Endodermal cell (in vitro differentiated cells): ENCODE measurements around the gene WDR6. TPM values are rescaled to one million over a fixed set of nuclear protein-coding genes. Genes with fewer than 3 reads are reported as not detected.

Experiments
- DNase-seq: peaks from one replicate; pipeline ENCODE4 v3.0.0-alpha.2; 2017
- H3K27ac ChIP-seq: 2 replicates; pipeline ENCODE4 v1.5.1; 2013; ENCODE audit warnings: mild to moderate bottlenecking, low read depth, low read length, moderate library complexity
- H3K27me3 ChIP-seq: 2 replicates; pipeline ENCODE4 v1.6.1; 2013; ENCODE audit warnings: mild to moderate bottlenecking, low read length, moderate library complexity; ENCODE audit not compliant: insufficient read depth, control insufficient read depth, poor library complexity, severe bottlenecking
- H3K36me3 ChIP-seq: 2 replicates; pipeline ENCODE4 v1.7.0; 2013; ENCODE audit warnings: mild to moderate bottlenecking, low read length, moderate library complexity; ENCODE audit not compliant: control insufficient read depth, insufficient read depth
- H3K4me1 ChIP-seq: one replicate; pipeline ENCODE4 v1.7.0; 2013; ENCODE audit warnings: low read length; ENCODE audit not compliant: control insufficient read depth, insufficient read depth
- H3K4me3 ChIP-seq: 2 replicates; pipeline ENCODE4 v1.5.1; 2013; ENCODE audit warnings: mild to moderate bottlenecking, low read length, moderate library complexity
- H3K9ac ChIP-seq: 2 replicates; pipeline ENCODE4 v1.6.1; 2013; ENCODE audit warnings: mild to moderate bottlenecking, low read length, moderate library complexity; ENCODE audit not compliant: poor library complexity, severe bottlenecking; ENCODE audit errors: extremely low read depth
- H3K9me3 ChIP-seq: 2 replicates; pipeline ENCODE4 v1.6.1; 2013; ENCODE audit warnings: mild to moderate bottlenecking, low read length, moderate library complexity; ENCODE audit not compliant: control insufficient read depth
- H3K27ac Mint-ChIP-seq: 2 replicates; pipeline ENCODE4 v1.8.0; 2020; ENCODE audit warnings: mixed read lengths
- H3K27me3 Mint-ChIP-seq: 2 replicates; pipeline ENCODE4 v1.8.0; 2021; ENCODE audit warnings: mild to moderate bottlenecking, mixed read lengths; ENCODE audit not compliant: insufficient read depth
- H3K36me3 Mint-ChIP-seq: 2 replicates; pipeline ENCODE4 v1.8.0; 2020; ENCODE audit warnings: low read depth, mixed read lengths
- H3K4me1 Mint-ChIP-seq: 2 replicates; pipeline ENCODE4 v1.8.0; 2020; ENCODE audit warnings: mixed read lengths
- H3K4me3 Mint-ChIP-seq: 2 replicates; pipeline ENCODE4 v1.8.0; 2020; ENCODE audit warnings: mild to moderate bottlenecking, moderate library complexity, mixed read lengths
- H3K9me3 Mint-ChIP-seq: 2 replicates; pipeline ENCODE4 v1.8.0; 2020; ENCODE audit warnings: mild to moderate bottlenecking, mixed read lengths
- CTCF ChIP-seq: fragments of 200-600 bp; sonication (generic); conservative IDR thresholded peaks from 2 replicates; pipeline ENCODE4 v1.5.0; 2021; ENCODE audit warnings: antibody characterized with exemption, mild to moderate bottlenecking
- WGBS, 2 experiments: methylation state at CpG; one replicate each; pipeline versions ENCODE4 v1.1.5 to v1.1.7; 2013; ENCODE audit warnings: missing lambda C conversion rate in 2 of 2, mixed read lengths in 1 of 2; ENCODE audit not compliant: insufficient coverage in 1 of 2, insufficient read length in 1 of 2; 5-methylcytosine and 5-hydroxymethylcytosine counted together
- total RNA-seq, 2 donors: library from RNA; stranded (reverse); fragmentation: NEBNext Ultra II Directional in 1 of 2; extraction: Animal tissue kit (Norgen Biotek cat#: 25700) in 1 of 2; gene quantifications; 2 replicates in 1 of 2; 3 replicates in 1 of 2; pipeline ENCODE4 v1.2.1, GENCODE V29; 2021

Gene WDR6
- total RNA-seq, 2 donors from 2014 or later, result 106 to 166 TPM

GRCh38 chr3:49024449-49024848 lies 17.3 kb downstream of the WDR6 start:
- no peak overlapping the region for H3K27ac ChIP-seq
- TF ChIP-seq CTCF, result no peak
- 93 to 97% methylated on average over 3 to 5 of the region's 5 CpGs for WGBS, 2 experiments
- DNase-seq, result no peak
- Mint-ChIP-seq H3K4me3 (no peak overlapping the region), H3K36me3 (peaks cover 51% of the 10 kb centered on the region), H3K27me3 (no peaks in the 10 kb centered on the region), H3K4me1 (peaks cover 19% of the 10 kb centered on the region), H3K9me3 (no peaks in the 10 kb centered on the region), H3K27ac (no peak overlapping the region)
- H3K9ac ChIP-seq, result no peak overlapping the region
- no peaks in the 10 kb centered on the region for H3K27me3 ChIP-seq
- H3K9me3 ChIP-seq, result no peaks in the 10 kb centered on the region
- peaks cover 6% of the 10 kb centered on the region for H3K4me1 ChIP-seq
- peaks cover 54% of the 10 kb centered on the region for H3K36me3 ChIP-seq
- H3K4me3 ChIP-seq, result no peak overlapping the region

GRCh38 chr3:49025005-49025792 lies 18.0 kb downstream of the WDR6 start:
- Histone ChIP-seq H3K27ac (no peak overlapping the region), H3K27me3 (no peaks in the 10 kb centered on the region), H3K36me3 (peaks cover 61% of the 10 kb centered on the region), H3K9me3 (no peaks in the 10 kb centered on the region), H3K4me1 (peaks cover 6% of the 10 kb centered on the region), H3K9ac (no peak overlapping the region), H3K4me3 (no peak overlapping the region)
- H3K27me3 Mint-ChIP-seq, result no peaks in the 10 kb centered on the region
- H3K36me3 Mint-ChIP-seq, result peaks cover 54% of the 10 kb centered on the region
- H3K4me3 Mint-ChIP-seq, result no peak overlapping the region
- WGBS, 2 experiments, result 96 to 97% methylated on average over 11 to 13 of the region's 13 CpGs
- H3K9me3 Mint-ChIP-seq, result no peaks in the 10 kb centered on the region
- DNase-seq, result no peak
- H3K27ac Mint-ChIP-seq, result no peak overlapping the region
- TF ChIP-seq CTCF, result no peak
- H3K4me1 Mint-ChIP-seq, result peaks cover 20% of the 10 kb centered on the region

- Histone ChIP-seq H3K4me3 (no peak overlapping the region), H3K27ac (no peak overlapping the region), H3K36me3 (peaks cover 66% of the 10 kb centered on the region), H3K27me3 (no peaks in the 10 kb centered on the region), H3K9me3 (no peaks in the 10 kb centered on the region), H3K9ac (no peak overlapping the region), H3K4me1 (peaks cover 6% of the 10 kb centered on the region)
- no peak for DNase-seq
- no peak overlapping the region for H3K27ac Mint-ChIP-seq
- peaks cover 58% of the 10 kb centered on the region for H3K36me3 Mint-ChIP-seq
- no peak for TF ChIP-seq CTCF
- WGBS, 2 experiments, result 96 to 100% methylated on average over 1 to 8 of the region's 8 CpGs
- no peaks in the 10 kb centered on the region for H3K27me3 Mint-ChIP-seq
- no peaks in the 10 kb centered on the region for H3K9me3 Mint-ChIP-seq
- no peak overlapping the region for H3K4me3 Mint-ChIP-seq
- peaks cover 20% of the 10 kb centered on the region for H3K4me1 Mint-ChIP-seq
Measured at GRCh38 chr3:49025793-49026520, 18.8 kb downstream of the WDR6 start.
